GM21360 (cell line): ENCODE data around the gene ZNF777.
"Not testable (repeated sequence)": the region's sequence is repeated elsewhere in the genome, so short reads cannot be mapped to it uniquely, and the experiment has no call there.

Experiments used
- ATAC-seq: cut with Tn5 transposase; IDR thresholded peaks from one replicate; pipeline ENCODE4 v1.9.1; 2021; ENCODE audit warnings: mild to moderate bottlenecking, moderate library complexity; ENCODE audit not compliant: unreplicated experiment

ZNF777 gene

GRCh38 chr7:149455175-149455950 lies 5.5 kb downstream of the ZNF777 start:
- no peak for ATAC-seq

GRCh38 chr7:149454750-149455149 lies 6.1 kb downstream of the ZNF777 start:
- no peak for ATAC-seq

- ATAC-seq: no peak
Measured at GRCh38 chr7:149454006-149454405, 6.9 kb downstream of the ZNF777 start.

- ATAC-seq: no peak
Measured at GRCh38 chr7:149450821-149451220, 10.0 kb downstream of the ZNF777 start.

GRCh38 chr7:149449897-149450296 lies 11.0 kb downstream of the ZNF777 start:
- ATAC-seq: no peak

GRCh38 chr7:149448961-149449360 lies 11.9 kb downstream of the ZNF777 start:
- ATAC-seq: no peak

- ATAC-seq: not testable (repeated sequence)
Measured at GRCh38 chr7:149446026-149446425, 14.8 kb downstream of the ZNF777 start.

GRCh38 chr7:149444287-149444686 lies 16.6 kb downstream of the ZNF777 start:
- ATAC-seq: no peak

GRCh38 chr7:149443523-149443922 lies 17.3 kb downstream of the ZNF777 start:
- no peak for ATAC-seq

GRCh38 chr7:149442924-149443323 lies 17.9 kb downstream of the ZNF777 start:
- ATAC-seq: no peak

GRCh38 chr7:149440222-149440621 lies 20.6 kb downstream of the ZNF777 start:
- ATAC-seq: no peak

- no peak for ATAC-seq
Measured at GRCh38 chr7:149436358-149436757, 24.5 kb downstream of the ZNF777 start.

GRCh38 chr7:149433124-149433523 lies 27.7 kb downstream of the ZNF777 start:
- ATAC-seq: no peak

GRCh38 chr7:149432121-149432691 lies 28.7 kb downstream of the ZNF777 start:
- ATAC-seq: no peak

- no peak for ATAC-seq
Measured at GRCh38 chr7:149431486-149432120, 29.3 kb downstream of the ZNF777 start.

- no peak for ATAC-seq
Measured at GRCh38 chr7:149430192-149430591, 30.7 kb downstream of the ZNF777 start.

- ATAC-seq: no peak
Measured at GRCh38 chr7:149427893-149428292, 33.0 kb downstream of the ZNF777 start.

- ATAC-seq: no peak
Measured at GRCh38 chr7:149427096-149427680, 33.7 kb downstream of the ZNF777 start.

GRCh38 chr7:149423449-149424110 lies 37.3 kb downstream of the ZNF777 start:
- ATAC-seq: no peak

GRCh38 chr7:149422914-149423301 lies 38.0 kb downstream of the ZNF777 start:
- ATAC-seq: no peak
